ENCODE data around the gene RRM1. TPM values are rescaled to one million over a fixed set of nuclear protein-coding genes. Genes with fewer than 3 reads are reported as not detected.

RRM1 gene
- polyA plus RNA-seq, 1 donor (not counting 4 experiments of a cell fraction or from before 2014, with no cell fraction given) = 65.6 TPM

DNA sequence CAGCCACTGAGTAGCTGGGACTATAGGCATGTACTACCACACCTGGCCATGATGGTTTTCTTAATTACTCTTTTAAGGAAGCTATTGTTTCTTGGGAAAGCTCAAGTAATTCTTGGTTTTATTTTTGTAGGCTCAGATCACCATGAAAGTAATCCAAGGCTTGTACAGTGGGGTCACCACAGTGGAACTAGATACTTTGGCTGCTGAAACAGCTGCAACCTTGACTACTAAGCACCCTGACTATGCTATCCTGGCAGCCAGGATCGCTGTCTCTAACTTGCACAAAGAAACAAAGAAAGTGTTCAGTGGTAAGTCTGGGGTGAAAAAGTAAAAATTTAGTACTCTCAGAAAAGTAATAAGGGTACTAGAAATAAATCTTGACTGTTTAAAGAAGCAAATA is 11.3 kb downstream of the RRM1 start:
- H3K27me3 ChIP-seq (ENCODE audit: control insufficient read depth, extremely low read depth, insufficient read depth, low read length) = no peaks in the 10 kb centered on the region
- TF ChIP-seq, protein P1, sequence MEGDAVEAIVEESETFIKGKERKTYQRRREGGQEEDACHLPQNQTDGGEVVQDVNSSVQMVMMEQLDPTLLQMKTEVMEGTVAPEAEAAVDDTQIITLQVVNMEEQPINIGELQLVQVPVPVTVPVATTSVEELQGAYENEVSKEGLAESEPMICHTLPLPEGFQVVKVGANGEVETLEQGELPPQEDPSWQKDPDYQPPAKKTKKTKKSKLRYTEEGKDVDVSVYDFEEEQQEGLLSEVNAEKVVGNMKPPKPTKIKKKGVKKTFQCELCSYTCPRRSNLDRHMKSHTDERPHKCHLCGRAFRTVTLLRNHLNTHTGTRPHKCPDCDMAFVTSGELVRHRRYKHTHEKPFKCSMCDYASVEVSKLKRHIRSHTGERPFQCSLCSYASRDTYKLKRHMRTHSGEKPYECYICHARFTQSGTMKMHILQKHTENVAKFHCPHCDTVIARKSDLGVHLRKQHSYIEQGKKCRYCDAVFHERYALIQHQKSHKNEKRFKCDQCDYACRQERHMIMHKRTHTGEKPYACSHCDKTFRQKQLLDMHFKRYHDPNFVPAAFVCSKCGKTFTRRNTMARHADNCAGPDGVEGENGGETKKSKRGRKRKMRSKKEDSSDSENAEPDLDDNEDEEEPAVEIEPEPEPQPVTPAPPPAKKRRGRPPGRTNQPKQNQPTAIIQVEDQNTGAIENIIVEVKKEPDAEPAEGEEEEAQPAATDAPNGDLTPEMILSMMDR (optimal IDR thresholded peaks at IDR 0.05 in 1 of 3, IDR thresholded peaks at IDR 0.05 in 1 of 3, conservative IDR thresholded peaks at IDR 0.05 in 1 of 3; ENCODE audit: extremely low read depth in 1 of 3, insufficient read depth in 2 of 3, low read length in 3 of 3) = no peak
- no peak for TF ChIP-seq EZH2 (IDR thresholded peaks at IDR 0.05; ENCODE audit: low read length)
- H3K4me3 ChIP-seq (ENCODE audit: control insufficient read depth in 2 of 3, extremely low read depth in 1 of 3, insufficient read depth in 2 of 3, low read depth in 1 of 3, low read length in 3 of 3) = no peak overlapping the region
- no peak overlapping the region for H2AFZ ChIP-seq (ENCODE audit: control insufficient read depth, low read length)
- dilution Hi-C loops (cut with MboI; ENCODE audit: extremely low pct_ligation_motif_present, low sequenced_read_pairs) = no loop called here
- no peaks in the 10 kb centered on the region for H3K9me1 ChIP-seq (ENCODE audit: control insufficient read depth, extremely low read depth, insufficient read depth, low read length)
- no peak overlapping the region for H3K27ac ChIP-seq (ENCODE audit: control insufficient read depth, insufficient read depth, low read length)
- peaks cover 0 to 6% of the 10 kb centered on the region in 2 experiments for H3K36me3 ChIP-seq (ENCODE audit: control insufficient read depth in 2 of 2, extremely low read depth in 1 of 2, insufficient read depth in 2 of 2, low read length in 2 of 2)
- no peak for DNase-seq (ENCODE audit: low read depth, low spot score)
- no peak overlapping the region for H3K9ac ChIP-seq (ENCODE audit: control insufficient read depth, extremely low read depth, insufficient read depth, low read length)
- H4K20me1 ChIP-seq (ENCODE audit: control insufficient read depth, extremely low read depth, insufficient read depth, low read length) = no peaks in the 10 kb centered on the region
- FAIRE-seq = no peak
- no peaks in the 10 kb centered on the region for H3K9me3 ChIP-seq (ENCODE audit: control insufficient read depth, low read depth, low read length)
- H3K4me2 ChIP-seq (ENCODE audit: control insufficient read depth, extremely low read depth, insufficient read depth, low read depth, low read length) = no peak overlapping the region
- H3K4me1 ChIP-seq (ENCODE audit: control insufficient read depth, extremely low read depth, insufficient read depth, low read length) = no peaks in the 10 kb centered on the region
- H3K79me2 ChIP-seq (ENCODE audit: control insufficient read depth, insufficient read depth, low read length) = peaks cover 7% of the 10 kb centered on the region

DNA sequence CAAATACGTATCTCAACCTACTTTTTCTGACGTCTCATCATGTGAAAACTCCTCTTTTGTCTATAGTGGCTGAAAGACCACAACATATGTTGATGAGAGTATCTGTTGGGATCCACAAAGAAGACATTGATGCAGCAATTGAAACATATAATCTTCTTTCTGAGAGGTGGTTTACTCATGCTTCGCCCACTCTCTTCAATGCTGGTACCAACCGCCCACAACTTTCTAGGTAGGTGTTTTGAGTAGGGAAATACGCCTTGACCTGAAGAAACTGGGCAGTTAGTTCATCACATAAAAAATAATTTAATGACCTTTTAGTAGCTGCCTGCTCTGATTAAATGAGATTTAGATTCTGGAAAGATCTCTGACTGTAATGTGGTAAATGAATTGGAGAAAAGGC is 17.2 kb downstream of the RRM1 start:
- TF ChIP-seq, protein P1 (optimal IDR thresholded peaks at IDR 0.05 in 1 of 3, IDR thresholded peaks at IDR 0.05 in 1 of 3, conservative IDR thresholded peaks at IDR 0.05 in 1 of 3; ENCODE audit: extremely low read depth in 1 of 3, insufficient read depth in 2 of 3, low read length in 3 of 3) = no peak
- no peak for TF ChIP-seq EZH2 (IDR thresholded peaks at IDR 0.05; ENCODE audit: low read length)
- DNase-seq (ENCODE audit: low read depth, low spot score) (no peak), FAIRE-seq (no peak)
- Histone ChIP-seq H3K9me1 (ENCODE audit: control insufficient read depth, extremely low read depth, insufficient read depth, low read length) (no peaks in the 10 kb centered on the region), H3K79me2 (ENCODE audit: control insufficient read depth, insufficient read depth, low read length) (no peaks in the 10 kb centered on the region), H3K9ac (ENCODE audit: control insufficient read depth, extremely low read depth, insufficient read depth, low read length) (no peak overlapping the region), H3K27ac (ENCODE audit: control insufficient read depth, insufficient read depth, low read length) (no peak overlapping the region), H2AFZ (ENCODE audit: control insufficient read depth, low read length) (no peak overlapping the region), H3K9me3 (ENCODE audit: control insufficient read depth, low read depth, low read length) (no peaks in the 10 kb centered on the region), H3K27me3 (ENCODE audit: control insufficient read depth, extremely low read depth, insufficient read depth, low read length) (no peaks in the 10 kb centered on the region), H4K20me1 (ENCODE audit: control insufficient read depth, extremely low read depth, insufficient read depth, low read length) (no peaks in the 10 kb centered on the region), H3K36me3 (ENCODE audit: control insufficient read depth in 2 of 2, extremely low read depth in 1 of 2, insufficient read depth in 2 of 2, low read length in 2 of 2) (peaks cover 1 to 5% of the 10 kb centered on the region in 2 experiments), H3K4me3 (ENCODE audit: control insufficient read depth in 2 of 3, extremely low read depth in 1 of 3, insufficient read depth in 2 of 3, low read depth in 1 of 3, low read length in 3 of 3) (no peak overlapping the region), H3K4me1 (ENCODE audit: control insufficient read depth, extremely low read depth, insufficient read depth, low read length) (no peaks in the 10 kb centered on the region), H3K4me2 (ENCODE audit: control insufficient read depth, extremely low read depth, insufficient read depth, low read depth, low read length) (no peak overlapping the region)
- dilution Hi-C loops (cut with MboI; ENCODE audit: extremely low pct_ligation_motif_present, low sequenced_read_pairs) = no loop called here

Data from keratinocyte (primary cell).